Measurements from ENCODE around the gene FAM167B.
"Not testable (repeated sequence)": the region's sequence is repeated elsewhere in the genome, so short reads cannot be mapped to it uniquely, and the experiment has no call there.

The FAM167B gene

DNA sequence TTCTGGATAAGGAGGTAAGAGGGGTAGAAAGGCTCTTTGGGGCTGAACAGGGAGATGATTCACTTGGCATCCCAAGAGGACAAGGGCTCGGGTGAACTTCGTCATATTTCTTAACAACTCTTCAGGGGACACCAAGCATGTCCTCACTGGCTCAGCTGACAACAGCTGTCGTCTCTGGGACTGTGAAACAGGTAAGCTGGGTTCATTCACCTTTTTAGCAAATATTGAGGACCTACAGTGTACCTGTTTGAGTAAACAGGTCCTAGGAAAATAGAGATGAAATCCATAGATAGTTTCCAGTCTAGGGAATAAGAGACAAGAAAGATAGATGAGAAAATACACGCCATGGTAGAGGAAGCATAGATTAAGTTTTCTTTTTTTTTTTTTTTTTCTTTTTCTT lies 22.7 kb upstream of the FAM167B start:
- DNase-seq = no peak

DNA sequence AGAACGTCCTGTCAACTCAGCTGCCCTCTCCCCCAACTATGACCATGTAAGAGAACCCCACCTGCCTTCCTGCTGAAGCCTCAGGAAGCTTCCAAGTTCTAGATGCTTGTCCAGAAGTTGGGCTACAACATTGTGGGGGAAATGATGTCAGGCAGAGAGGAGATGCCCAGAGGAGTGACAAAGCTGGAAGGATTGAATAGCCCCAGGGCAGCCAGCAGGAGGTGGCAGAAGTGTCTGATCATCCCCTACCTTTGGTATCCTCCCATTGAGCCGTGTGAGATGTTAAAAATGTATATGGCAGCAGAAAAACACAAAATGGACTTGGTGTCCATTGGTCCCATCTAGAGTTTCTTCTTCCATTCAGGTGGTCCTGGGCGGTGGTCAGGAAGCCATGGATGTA lies 18.3 kb upstream of the FAM167B start:
- DNase-seq = no peak

DNA sequence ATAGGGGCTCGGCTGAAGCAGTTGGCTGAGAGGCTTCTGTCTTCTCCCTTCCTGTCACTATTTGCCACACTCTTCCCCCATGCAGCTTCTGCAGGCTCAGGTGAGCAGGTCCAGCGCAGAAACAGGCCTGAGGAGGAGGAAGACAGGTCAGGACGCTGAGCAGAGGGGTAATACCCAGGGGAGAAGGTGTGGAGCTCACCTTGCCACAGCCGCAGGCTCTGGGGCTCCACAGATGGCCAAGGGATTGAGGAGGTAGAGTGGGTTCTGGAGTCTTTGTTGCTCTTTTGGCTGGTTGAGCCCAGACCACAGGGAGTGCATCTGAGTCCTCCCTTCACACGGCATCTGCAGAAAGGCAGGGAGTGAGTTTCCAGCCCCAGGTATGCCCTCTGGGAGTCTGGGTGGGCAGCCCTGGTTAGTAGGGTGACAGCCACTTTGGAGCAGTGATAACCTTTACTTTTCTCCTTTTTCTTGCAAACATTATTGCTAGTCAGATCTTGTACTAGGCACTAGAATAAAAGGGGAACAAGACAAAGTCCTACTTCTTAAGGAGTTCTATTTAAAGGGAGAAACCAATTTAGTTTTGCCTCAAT lies 15.1 kb upstream of the FAM167B start:
- no peak for DNase-seq

DNA sequence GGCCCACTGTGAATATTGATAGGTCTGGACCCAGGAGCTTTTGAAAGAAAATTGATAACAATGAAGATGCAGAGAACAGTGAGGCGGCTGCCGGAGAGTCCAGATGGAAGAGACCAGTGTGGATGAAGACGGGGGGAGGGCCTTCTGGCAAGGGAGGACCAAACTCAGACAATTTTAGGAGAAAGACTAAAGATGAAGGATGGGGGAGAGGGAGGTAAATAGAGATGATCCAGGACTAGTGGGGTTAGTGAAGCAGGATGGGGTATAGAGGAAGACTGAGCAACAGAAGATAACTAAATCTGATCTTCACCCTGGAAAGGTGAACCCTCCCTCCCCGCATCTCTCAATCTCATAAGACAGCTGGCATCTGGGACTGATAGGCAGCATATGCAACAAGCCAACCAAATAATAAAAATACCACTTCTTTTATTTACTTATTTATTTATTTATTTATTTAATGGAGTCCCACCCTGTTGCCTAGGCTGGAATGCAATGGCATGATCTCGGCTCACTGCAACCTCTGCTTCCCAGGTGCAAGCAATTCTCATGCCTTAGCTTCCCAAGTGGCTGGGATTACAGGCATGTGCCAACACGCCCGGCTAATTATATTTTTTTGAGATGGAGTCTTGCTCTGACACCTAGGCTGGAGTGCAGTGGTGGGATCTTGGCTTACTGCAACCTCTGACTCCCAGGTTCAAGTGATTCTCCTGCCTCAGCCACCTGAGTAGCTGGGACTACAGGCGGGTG lies 14.3 kb upstream of the FAM167B start:
- DNase-seq = no peak

DNA sequence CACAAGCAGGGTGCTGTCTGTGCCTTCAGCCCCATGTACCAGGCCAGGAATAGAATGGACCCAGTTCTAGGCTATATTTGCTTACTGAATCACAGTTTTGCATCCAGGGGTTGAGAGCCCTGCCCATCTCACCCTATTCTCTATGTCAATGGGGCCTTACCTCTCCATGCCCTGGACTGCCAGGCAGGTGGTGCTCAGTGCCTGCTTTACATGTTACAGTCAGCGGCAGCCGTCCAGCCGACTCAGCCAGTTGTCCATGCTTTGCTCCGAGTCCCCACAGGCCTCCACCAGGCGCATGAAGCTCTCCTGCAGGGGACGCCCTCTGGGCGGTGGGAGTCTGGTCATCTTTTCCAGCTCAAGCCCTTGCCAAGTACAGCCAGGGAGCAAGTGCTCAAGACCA lies 12.2 kb upstream of the FAM167B start:
- DNase-seq = no peak

DNA sequence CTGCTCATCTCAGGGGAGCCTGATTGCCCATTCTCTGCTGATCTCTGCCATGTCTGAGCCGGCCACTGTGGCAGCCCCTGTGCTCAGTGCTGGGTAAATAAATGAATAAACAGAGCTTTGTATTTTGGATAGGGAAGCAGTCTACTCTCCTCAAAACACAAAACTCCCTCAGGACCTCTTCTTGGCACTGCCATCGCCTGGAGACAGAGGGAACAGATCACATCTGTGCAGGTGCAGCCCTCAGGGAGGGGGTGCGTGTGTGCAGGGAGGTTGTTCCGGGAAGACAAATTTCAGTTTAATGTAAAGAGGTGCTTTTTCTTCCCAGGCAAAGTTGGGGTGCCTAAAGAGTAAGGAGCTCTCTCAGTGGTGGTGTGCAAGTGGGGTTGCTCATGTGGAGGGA lies 7.7 kb upstream of the FAM167B start:
- DNase-seq = no peak

DNA sequence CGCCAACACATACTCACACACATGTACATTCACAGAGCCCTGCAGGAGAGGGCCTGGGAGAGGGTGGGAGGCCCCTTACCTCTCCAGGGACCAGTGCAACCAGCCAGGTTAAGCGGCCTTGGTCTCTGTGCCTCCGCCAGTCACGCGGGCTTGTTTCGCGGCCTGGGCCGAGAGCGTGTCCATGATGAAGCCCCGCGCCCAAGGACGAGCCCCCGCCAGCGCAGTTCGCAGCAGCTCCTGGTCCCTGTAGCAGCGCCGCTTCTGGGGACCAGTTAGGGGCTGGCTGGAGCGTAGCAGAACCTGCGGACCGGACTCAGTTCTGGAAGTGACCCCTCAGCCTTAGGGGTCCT lies 7.3 kb upstream of the FAM167B start:
- DNase-seq = no peak

DNA sequence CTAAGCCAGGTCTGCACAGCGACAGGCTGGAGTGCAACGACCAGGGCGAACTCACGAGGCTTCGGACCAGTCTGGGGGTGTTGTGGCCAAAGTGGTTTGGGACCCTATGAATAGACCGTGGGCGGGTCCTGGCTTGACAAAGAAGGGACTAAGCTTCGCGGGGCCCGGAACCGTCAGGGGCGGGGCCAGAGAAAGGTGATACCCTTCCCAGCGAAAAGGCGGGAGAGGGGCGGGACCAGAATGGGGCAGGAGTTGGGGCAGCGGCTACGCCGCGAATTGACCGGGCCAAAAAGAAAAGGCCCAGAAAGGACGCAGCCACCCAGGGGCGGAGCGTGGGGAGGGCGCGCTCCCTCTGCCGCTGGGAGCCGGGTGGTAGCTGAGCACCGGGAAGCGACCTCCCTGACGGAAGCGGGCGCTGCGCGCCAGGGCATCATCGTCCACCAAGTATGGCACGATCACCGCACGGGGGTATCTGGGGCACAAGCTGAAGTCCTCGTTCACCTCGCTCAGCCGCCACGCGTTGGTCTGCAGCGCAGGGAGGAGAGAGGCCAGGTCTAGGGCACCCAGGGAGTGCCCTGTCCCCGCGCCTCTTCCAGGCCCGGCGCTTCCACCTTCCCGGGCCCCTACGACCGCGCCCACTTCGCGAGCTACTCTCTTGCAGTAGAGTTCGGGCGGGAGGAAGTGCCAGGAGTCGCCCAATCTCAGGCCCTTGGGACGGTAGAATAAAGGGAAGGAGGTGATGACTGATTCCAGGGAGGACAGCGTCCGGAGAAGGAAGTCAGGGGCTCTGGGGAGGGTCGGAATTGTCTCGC lies 6.7 kb upstream of the FAM167B start:
- peak; percentile 15 to 76 for DNase-seq

DNA sequence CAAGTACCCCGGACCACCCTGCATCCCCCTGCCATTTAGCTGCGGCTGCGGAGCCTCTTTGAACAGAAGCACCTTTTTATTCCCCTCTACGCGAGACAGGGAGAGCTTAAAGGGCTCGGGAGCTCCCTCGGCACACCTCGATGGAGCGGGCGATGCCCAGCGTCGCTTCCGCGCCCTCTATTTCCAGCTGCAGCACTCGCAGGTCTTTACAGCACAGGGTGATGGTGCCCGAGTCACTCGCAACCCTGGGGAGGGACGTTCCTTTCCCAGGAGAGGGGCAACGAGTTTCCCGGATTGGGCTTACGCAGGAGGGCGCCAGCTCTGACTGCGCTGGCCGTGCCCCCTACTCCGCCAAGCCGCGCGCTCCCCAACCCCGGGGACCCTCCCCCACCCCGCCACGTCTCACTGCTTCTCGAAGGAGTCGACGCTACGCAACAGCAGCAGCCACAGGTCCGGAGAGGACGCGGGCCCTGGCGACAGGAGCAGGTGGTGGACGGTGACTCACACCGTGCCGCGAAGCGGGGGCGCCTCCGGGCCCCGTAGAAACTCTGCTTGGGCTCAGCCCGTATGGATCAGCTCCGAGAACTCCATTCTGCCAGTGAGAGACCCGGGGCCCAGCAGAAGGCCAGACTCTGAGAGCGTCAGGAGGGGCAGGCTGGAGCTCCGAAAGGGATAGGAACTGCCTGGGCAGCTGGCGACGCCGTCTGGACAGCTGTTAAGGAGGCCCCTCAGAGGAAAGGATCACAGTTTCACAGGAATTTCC lies 5.8 kb upstream of the FAM167B start:
- peak; percentile 13 to 74 for DNase-seq

DNA sequence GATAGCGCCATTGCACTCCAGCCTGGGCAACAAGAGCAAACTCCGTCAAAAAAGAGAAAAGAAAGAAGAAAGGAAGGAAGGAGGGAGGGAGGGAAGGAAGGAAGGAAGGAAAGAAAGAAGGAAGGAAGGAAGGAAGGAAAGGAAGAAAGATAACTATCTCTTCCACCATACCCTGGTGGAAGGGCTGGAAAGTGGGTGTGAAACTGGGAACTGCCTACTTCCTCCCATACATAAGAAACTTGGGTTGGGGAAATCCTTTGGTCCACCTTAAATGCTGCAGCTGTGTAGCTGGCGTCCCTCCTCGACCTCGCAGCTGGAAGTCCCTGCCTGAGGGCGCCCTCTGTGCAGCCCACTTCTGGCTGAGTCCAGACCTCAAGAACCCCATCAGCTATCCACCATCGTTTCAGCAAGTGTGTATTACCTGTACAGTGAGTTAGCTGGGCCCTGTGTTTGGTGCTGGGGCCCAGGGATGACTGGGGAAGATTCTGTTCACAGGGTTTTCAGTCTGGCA lies 4.6 kb upstream of the FAM167B start:
- peak in 1 of 2 experiments; percentile 53 for DNase-seq

DNA sequence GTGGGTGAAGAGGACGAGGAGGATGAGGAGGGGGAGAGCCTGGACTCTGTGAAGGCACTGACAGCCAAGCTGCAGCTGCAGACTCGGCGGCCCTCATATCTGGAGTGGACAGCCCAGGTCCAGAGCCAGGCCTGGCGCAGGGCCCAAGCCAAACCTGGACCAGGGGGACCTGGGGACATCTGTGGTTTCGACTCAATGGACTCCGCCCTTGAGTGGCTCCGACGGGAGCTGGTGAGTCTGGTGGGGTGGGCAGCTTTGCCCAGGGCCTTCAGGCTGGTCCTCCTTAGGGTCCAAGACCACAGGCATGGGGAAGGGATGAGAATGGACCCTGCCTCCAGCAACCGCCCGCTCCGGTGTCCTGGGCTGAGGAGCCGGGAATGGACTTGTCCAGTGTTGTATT lies 430 bp downstream of the FAM167B start:
- no peak for DNase-seq

DNA sequence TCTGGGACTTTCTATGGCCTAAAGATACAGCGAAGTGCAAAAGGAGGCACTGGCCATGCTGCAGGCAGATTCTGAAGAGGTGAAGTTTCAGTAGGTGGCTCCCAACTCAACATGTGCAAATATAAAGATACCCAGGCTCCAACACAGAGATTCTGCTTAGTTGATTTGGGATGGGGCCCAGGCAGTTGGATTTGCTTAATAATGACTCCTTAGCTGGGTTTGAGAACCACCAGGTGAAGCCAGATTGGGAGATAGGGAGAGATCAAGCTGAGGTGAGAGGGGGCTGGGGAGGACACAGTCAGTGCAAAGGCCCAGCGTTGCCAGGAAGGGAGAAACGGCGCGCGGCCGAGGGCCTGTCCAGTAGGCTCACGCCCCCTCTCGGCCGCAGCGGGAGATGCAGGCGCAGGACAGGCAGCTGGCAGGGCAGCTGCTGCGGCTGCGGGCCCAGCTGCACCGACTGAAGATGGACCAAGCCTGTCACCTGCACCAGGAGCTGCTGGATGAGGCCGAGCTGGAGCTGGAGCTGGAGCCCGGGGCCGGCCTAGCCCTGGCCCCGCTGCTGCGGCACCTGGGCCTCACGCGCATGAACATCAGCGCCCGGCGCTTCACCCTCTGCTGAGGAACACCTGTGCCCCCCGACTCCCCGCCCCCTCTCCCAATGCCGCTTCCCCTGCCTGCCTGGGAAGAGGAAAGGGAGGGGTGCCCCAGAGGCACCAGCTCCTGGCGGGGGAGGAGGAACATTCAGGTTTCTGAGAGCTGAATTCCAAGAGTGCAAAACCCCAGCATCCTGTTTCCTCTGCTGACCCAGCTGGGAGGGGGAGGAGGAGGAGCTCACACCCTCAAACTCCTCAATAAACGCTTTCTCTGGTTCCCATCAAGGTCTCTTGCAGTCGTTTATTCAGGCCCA lies 1.2 kb downstream of the FAM167B start:
- no peak for DNase-seq

DNA sequence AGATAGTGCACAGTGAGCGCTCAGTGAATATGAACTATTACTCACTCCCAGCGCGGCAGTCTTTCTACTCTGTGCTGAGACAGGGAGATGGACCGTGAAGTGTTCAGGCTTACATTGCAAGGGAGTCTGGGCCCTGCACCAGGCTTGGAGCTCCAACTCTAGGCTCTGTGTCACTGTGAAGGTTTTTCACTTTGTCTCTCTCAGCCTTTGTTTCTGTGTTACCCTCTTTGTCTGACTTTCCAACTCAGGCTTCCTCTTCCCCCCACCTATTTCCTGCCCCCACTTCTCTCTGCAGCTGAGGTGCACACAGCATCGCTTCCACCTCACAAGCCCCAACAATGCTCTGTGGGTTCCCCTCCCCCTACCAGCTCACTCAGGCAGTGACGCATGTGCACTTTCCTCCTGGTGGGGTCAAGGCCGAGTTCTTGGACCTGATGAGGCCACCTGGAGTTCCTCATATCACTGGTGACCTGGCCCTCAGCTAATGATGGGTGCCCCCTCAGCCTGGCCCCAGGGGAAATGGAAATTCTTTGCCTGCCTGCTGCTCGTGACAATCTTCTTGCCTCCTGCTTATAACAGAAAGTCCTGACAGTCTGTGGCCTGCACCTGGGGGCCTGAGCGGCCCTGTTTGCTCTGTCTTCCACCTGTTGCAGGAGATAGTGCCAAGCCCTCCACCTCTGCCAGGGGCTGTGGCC lies 3.0 kb downstream of the FAM167B start:
- DNase-seq = no peak

DNA sequence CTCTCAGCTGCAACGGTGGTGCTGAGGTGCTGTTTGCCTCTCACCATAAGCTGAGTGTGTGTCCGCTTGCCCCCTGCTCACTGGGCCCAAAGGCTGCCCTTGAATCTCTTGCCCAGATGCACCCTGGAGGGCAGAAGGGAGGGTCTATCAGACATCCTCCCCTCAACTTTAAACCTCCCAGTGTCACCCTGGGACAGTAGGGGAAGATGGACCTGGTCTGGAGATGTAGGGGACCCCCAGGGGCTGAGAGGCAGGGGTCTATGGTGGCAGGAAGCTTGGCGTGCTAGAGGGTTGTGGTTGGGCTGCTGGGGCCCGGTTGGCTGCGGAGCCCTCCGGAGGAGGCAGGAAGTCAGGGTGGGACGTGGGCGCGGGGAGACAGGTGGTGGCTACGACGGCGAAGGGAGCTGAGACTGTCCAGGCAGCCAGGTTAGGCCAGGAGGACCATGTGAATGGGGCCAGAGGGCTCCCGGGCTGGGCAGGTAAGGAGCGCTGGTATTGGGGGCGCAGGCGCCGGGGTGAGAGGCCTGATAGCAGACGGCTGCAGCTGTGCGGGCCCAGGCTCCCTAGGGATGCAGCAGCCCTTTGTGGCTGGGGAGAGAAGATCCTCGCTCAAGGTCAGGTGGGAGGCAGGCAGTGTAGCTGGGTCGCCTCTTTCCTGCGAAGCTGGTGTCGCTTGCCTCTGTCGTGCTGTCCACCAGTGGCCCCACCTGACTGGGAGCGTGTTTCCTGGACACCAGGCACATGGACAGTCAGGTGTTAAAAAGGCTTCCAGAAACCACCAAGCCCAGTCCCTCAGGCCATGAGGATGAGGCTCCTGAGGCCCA lies 4.1 kb downstream of the FAM167B start, which contains the start of gene LCK:
Gene LCK, plus strand, starts transcription at position 373 of the 824 bp plus-strand sequence. CDS start 23,065 bp downstream, outside the sequence.
- no peak for DNase-seq

DNA sequence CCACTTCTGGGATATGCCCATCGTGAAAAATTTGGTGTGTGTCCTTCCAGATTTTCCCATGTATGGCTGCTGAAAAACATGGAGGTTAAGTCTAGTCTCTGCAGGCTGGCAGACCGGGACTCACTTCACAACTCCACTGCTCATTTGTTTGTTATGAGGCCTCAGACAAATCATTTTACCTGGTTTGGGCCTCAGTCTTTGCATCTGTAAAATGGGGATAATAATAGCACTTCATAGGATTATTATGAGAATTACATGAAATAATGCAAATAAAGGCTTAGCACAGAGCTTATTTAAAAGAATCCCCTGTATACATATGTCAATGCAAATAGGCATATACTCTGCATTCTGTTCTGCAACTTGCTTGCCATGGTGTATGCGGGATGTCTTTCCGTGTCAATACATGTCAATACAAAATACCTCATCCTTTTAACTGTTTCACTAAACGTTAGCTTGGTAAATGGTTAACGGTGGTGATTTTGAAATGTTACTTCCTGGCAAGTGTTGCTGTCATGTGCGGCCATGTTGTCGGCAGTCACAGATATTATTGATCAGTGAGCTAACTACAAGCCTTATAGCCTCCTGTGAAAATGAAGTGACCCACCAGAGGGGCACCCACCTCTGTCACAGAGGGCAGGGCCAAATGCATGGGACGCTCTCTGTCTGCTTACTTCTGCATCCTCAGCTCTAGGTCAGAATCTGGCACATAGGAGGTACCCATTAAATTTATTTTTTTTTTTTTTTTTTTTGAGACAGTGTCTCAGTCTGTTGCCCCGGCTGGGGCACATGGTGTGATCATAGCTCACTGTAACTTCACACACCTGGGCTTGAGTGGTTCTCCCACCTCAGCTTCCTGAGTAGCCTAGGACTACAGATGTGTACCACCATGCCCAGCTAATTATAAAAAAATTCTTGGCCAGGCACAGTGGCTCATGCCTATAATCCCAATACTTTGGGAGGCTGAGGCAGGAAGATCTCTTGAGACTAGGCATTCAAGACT lies 8.3 kb downstream of the FAM167B start:
- no peak for DNase-seq

DNA sequence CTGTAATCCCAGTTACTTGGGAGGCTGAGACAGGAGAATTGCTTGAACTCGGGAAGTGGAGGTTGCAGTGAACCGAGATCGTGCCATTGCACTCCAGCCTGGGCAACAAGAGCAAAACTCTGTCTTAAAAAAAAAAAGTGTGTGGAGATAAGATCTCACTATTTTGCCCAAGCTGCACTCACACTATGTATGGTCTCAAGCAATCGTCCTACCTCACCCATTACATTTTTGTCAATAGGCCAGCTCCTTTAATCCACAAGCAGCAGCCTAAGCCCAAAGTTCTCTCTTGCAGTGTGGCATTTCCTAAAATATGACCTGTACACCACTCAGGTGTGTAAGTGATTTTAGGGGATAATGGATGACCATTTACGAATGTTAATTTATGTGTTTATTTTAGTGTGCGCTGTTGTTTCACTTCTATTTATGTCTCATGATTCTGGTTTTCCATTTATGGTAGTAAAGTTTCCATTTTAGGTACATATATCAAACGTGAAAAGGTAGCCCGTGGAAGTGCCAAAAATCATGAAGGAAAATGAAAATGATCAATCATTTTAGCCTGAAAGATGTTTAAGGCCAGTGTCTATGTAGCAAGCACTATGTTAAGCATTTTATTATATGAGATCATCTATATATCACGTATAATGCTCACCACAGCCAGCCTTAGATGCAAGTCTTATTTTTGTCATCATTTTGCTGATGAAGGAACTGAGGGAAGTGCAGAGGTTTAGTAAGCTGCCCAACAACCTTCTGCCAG lies 9.6 kb downstream of the FAM167B start:
- no peak for DNase-seq

DNA sequence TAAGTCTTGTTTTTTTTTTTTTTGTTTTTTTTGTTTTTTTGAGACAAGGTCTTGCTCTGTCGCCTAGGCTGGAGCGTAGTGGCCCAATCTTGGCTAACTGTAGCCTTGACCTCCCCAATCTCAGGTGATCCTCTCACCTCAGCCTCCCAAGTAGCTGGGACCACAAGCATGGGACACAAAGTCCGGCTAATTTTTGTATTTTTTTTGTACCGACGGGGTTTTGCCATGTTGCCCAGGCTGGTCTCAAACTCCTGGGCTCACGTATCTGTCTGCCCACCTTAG lies 10.1 kb downstream of the FAM167B start:
- no peak for DNase-seq

DNA sequence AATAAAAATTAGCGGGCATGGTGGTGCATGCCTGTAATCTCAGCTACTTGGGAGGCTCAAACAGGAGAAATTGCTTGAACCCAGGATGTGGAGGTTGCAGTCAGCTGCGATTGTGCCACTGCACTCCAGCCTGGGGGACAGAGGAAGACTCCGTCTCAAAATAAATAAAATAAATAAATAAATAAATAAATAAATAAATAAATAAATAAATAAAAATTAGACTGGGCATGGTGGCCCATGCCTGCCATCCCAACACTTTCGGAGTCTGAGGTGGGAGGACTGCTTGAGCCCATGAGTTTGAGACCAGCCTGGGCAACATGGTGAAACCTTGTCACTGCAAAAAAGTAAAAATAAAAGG lies 16.2 kb downstream of the FAM167B start:
- DNase-seq = not testable (repeated sequence)

DNA sequence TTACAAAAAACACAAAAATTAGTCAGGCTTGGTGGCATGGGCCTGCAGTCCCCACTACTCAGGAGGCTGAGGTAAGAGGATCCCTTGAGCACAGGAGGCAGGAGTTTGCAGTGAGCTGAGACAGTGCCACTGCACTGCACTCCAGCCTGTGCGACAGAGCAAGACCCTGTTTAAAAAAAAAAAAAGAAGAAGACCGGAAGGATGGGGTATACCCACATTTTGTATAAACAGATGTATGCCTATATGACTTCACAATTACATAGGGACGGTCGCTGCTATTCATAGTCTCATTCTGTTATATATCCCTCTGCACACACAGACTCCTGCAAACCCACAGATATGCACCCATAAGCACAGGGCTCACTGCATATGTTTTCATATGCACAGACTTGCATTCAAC lies 16.7 kb downstream of the FAM167B start:
- DNase-seq = no peak
